ENCODE results near the gene ST14.

Gene ST14

GRCh38 chr11:130159657-130160497 is at the start of gene ST14:
Gene ST14, plus strand, starts transcription at chr11:130159782. Its CDS starts 198 bp downstream, at chr11:130159980.
- H3K9ac ChIP-seq (ENCODE audit: low read length in 5 of 5) = no peak within 1 kb of the TSS
- peaks cover 15 to 38% (median 30%) of the 10 kb centered on the region in 5 donors for H3K27me3 ChIP-seq (ENCODE audit: control insufficient read depth in 5 of 5, insufficient read depth in 4 of 5, low read length in 5 of 5)
- peak within 1 kb of the TSS; percentile 11 to 45 (median 30) for H3K4me3 ChIP-seq (ENCODE audit: low read depth in 1 of 5, low read length in 5 of 5)
- peaks cover 1 to 51% (median 14%) of the 10 kb centered on the region in 5 donors for H3K4me1 ChIP-seq (ENCODE audit: control insufficient read depth in 5 of 5, insufficient read depth in 5 of 5, low read length in 5 of 5)
- no peaks in the 10 kb centered on the region for H3K36me3 ChIP-seq (ENCODE audit: control insufficient read depth in 5 of 5, insufficient read depth in 5 of 5, low read length in 5 of 5)
- H3K27ac ChIP-seq (ENCODE audit: low read depth, low read length) = no peak within 1 kb of the TSS
- H3K9me3 ChIP-seq (ENCODE audit: control insufficient read depth in 5 of 5, low read length in 5 of 5) = no peaks in the 10 kb centered on the region

DNA sequence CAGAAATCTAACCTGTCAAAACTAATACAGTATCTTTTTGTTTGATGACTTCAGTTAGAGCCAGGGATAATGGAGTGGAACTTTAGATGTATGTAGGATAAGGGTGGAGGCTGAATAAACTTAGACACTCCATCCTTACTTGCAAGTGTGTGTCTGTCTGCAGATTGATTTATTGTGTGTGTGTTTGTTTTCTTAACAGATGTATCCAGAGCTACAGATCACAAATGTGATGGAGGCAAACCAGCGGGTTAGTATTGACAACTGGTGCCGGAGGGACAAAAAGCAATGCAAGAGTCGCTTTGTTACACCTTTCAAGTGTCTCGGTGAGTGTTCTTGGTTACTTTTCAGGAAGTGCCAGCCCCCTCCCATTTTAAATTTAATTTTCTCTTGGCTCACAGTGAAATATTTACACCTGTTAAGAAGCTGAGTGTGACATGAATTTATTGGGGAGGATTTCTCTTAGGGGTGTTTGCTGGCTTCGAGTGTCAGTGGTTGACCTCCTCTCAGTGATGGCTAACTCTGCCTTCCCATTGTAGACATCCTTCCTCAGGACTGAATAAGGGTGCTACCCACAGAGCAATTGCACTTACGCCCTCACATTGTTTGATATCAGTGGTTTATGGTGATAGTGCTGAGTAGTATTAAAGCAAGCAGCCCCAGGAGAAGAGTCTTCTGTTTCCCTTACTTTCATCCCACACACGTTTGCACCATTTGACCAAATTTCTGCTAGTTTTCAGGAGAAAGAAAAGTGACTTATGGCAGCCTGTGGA is 49.1 kb upstream of the ST14 start:
- Histone ChIP-seq H3K4me1 (ENCODE audit: control insufficient read depth in 5 of 5, insufficient read depth in 5 of 5, low read length in 5 of 5) (peaks cover 4 to 22% (median 13%) of the 10 kb centered on the region in 5 donors), H3K9me3 (ENCODE audit: control insufficient read depth in 5 of 5, low read length in 5 of 5) (no peaks in the 10 kb centered on the region), H3K27me3 (ENCODE audit: control insufficient read depth in 5 of 5, insufficient read depth in 4 of 5, low read length in 5 of 5) (no peaks in the 10 kb centered on the region), H3K9ac (ENCODE audit: low read length in 5 of 5) (no peak overlapping the region), H3K4me3 (ENCODE audit: low read depth in 1 of 5, low read length in 5 of 5) (no peak overlapping the region), H3K36me3 (ENCODE audit: control insufficient read depth in 5 of 5, insufficient read depth in 5 of 5, low read length in 5 of 5) (peaks cover 17 to 40% (median 25%) of the 10 kb centered on the region in 5 donors), H3K27ac (ENCODE audit: low read depth, low read length) (no peak overlapping the region)

GRCh38 chr11:130112071-130112830 is 47.3 kb upstream of the ST14 start:
- Histone ChIP-seq H3K9ac (ENCODE audit: low read length in 5 of 5) (no peak overlapping the region), H3K4me3 (ENCODE audit: low read depth in 1 of 5, low read length in 5 of 5) (no peak overlapping the region), H3K9me3 (ENCODE audit: control insufficient read depth in 5 of 5, low read length in 5 of 5) (no peaks in the 10 kb centered on the region), H3K4me1 (ENCODE audit: control insufficient read depth in 5 of 5, insufficient read depth in 5 of 5, low read length in 5 of 5) (peaks cover 4 to 24% (median 12%) of the 10 kb centered on the region in 5 donors), H3K27ac (ENCODE audit: low read depth, low read length) (no peak overlapping the region), H3K27me3 (ENCODE audit: control insufficient read depth in 5 of 5, insufficient read depth in 4 of 5, low read length in 5 of 5) (no peaks in the 10 kb centered on the region), H3K36me3 (ENCODE audit: control insufficient read depth in 5 of 5, insufficient read depth in 5 of 5, low read length in 5 of 5) (peaks cover 17 to 40% (median 25%) of the 10 kb centered on the region in 5 donors)

DNA sequence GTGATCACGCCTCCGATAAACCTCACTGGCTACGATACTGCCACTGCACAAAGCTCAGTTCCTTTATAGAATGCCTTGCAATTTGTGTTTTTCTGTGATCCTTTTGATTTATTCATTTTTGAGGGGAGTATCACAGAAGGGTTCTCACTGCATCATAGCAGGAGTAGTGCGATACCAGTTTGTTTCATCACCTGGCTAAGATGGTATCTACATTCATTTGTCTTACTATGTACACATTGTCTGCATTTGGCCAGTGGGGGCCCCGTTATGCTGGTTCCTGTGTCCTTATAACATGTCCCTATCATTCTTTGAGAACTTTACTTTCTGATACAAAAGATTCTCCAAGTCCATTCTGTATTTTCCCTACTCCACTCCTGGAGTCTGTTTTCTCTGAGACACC is 45.3 kb upstream of the ST14 start:
- H3K27ac ChIP-seq (ENCODE audit: low read depth, low read length) = no peak overlapping the region
- no peaks in the 10 kb centered on the region for H3K9me3 ChIP-seq (ENCODE audit: control insufficient read depth in 5 of 5, low read length in 5 of 5)
- peaks cover 4 to 31% (median 21%) of the 10 kb centered on the region in 5 donors for H3K4me1 ChIP-seq (ENCODE audit: control insufficient read depth in 5 of 5, insufficient read depth in 5 of 5, low read length in 5 of 5)
- no peak overlapping the region for H3K4me3 ChIP-seq (ENCODE audit: low read depth in 1 of 5, low read length in 5 of 5)
- H3K36me3 ChIP-seq (ENCODE audit: control insufficient read depth in 5 of 5, insufficient read depth in 5 of 5, low read length in 5 of 5) = peaks cover 17 to 40% (median 25%) of the 10 kb centered on the region in 5 donors
- H3K27me3 ChIP-seq (ENCODE audit: control insufficient read depth in 5 of 5, insufficient read depth in 4 of 5, low read length in 5 of 5) = no peaks in the 10 kb centered on the region
- no peak overlapping the region for H3K9ac ChIP-seq (ENCODE audit: low read length in 5 of 5)

GRCh38 chr11:130114726-130115125 is 44.9 kb upstream of the ST14 start:
- H3K4me3 ChIP-seq (ENCODE audit: low read depth in 1 of 5, low read length in 5 of 5) = no peak overlapping the region
- no peak overlapping the region for H3K9ac ChIP-seq (ENCODE audit: low read length in 5 of 5)
- peaks cover 17 to 37% (median 25%) of the 10 kb centered on the region in 5 donors for H3K36me3 ChIP-seq (ENCODE audit: control insufficient read depth in 5 of 5, insufficient read depth in 5 of 5, low read length in 5 of 5)
- H3K27me3 ChIP-seq (ENCODE audit: control insufficient read depth in 5 of 5, insufficient read depth in 4 of 5, low read length in 5 of 5) = no peaks in the 10 kb centered on the region
- H3K27ac ChIP-seq (ENCODE audit: low read depth, low read length) = no peak overlapping the region
- H3K4me1 ChIP-seq (ENCODE audit: control insufficient read depth in 5 of 5, insufficient read depth in 5 of 5, low read length in 5 of 5) = peaks cover 4 to 31% (median 22%) of the 10 kb centered on the region in 5 donors
- H3K9me3 ChIP-seq (ENCODE audit: control insufficient read depth in 5 of 5, low read length in 5 of 5) = no peaks in the 10 kb centered on the region

DNA sequence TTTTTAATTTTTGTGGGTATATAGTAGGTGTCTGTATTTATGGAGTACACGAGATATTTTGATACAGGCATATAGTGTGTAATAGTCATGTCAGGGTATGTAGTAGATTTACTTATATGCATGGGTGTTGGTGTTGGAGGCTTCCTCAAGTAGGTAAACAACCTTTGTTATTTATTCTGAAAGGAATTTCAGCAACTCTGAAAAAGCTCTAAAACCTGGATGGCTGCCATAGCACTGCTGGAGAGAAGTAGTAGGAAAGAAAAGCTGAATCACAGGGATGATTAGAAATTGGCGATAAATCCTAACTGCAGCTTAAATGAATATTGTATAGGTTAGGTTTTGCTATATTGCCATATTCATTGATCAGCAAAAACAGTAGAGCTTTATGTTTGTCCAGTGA is 44.4 kb upstream of the ST14 start:
- Histone ChIP-seq H3K9ac (ENCODE audit: low read length in 5 of 5) (no peak overlapping the region), H3K9me3 (ENCODE audit: control insufficient read depth in 5 of 5, low read length in 5 of 5) (no peaks in the 10 kb centered on the region), H3K27ac (ENCODE audit: low read depth, low read length) (no peak overlapping the region), H3K4me3 (ENCODE audit: low read depth in 1 of 5, low read length in 5 of 5) (no peak overlapping the region), H3K36me3 (ENCODE audit: control insufficient read depth in 5 of 5, insufficient read depth in 5 of 5, low read length in 5 of 5) (peaks cover 17 to 32% (median 25%) of the 10 kb centered on the region in 5 donors), H3K27me3 (ENCODE audit: control insufficient read depth in 5 of 5, insufficient read depth in 4 of 5, low read length in 5 of 5) (no peaks in the 10 kb centered on the region), H3K4me1 (ENCODE audit: control insufficient read depth in 5 of 5, insufficient read depth in 5 of 5, low read length in 5 of 5) (peaks cover 4 to 31% (median 22%) of the 10 kb centered on the region in 5 donors)

- Histone ChIP-seq H3K4me3 (ENCODE audit: low read depth in 1 of 5, low read length in 5 of 5) (no peak overlapping the region), H3K4me1 (ENCODE audit: control insufficient read depth in 5 of 5, insufficient read depth in 5 of 5, low read length in 5 of 5) (peaks cover 4 to 43% (median 37%) of the 10 kb centered on the region in 5 donors), H3K9me3 (ENCODE audit: control insufficient read depth in 5 of 5, low read length in 5 of 5) (no peaks in the 10 kb centered on the region)
Measured at GRCh38 chr11:130118165-130118564, 41.4 kb upstream of the ST14 start.

DNA sequence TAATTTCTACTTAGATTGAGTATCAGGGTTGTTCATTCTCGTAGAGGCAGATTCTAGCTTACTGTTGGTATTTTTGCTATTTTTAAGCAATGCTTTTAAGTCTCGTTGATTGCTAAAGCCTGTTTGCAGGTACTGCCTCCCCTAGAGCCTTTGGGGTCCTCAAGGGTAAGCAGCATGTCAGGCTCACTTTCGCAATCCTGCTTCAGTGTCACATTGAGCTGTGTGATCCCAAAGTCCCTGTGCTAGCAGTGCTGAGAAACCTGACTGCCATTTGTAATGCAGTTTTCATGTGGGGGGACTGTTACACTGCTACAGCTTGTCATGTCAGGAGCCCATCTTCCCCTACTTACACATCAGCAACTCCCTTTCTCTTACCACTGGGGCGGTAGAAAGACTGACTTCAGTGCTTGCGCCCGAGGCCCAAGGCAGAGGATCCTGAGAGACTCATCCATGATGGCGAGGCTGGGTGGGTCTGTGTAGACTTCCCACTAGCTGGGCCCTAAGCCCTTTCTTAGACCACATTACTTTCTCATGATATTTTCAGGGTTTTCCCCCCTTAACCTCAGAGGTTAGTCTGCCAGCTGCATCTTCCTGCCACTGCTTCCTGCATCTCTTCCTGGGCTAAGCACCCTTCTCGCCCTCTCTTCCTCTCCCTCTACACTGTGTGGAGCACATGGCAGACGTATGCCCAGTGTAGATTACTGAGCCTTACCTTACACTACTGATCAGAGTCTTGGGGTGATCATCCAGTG is 40.8 kb upstream of the ST14 start:
- Histone ChIP-seq H3K9me3 (ENCODE audit: control insufficient read depth in 5 of 5, low read length in 5 of 5) (no peaks in the 10 kb centered on the region), H3K4me1 (ENCODE audit: control insufficient read depth in 5 of 5, insufficient read depth in 5 of 5, low read length in 5 of 5) (peaks cover 7 to 47% (median 37%) of the 10 kb centered on the region in 5 donors), H3K36me3 (ENCODE audit: control insufficient read depth in 5 of 5, insufficient read depth in 5 of 5, low read length in 5 of 5) (peaks cover 3 to 22% (median 16%) of the 10 kb centered on the region in 5 donors), H3K4me3 (ENCODE audit: low read depth in 1 of 5, low read length in 5 of 5) (no peak overlapping the region), H3K27me3 (ENCODE audit: control insufficient read depth in 5 of 5, insufficient read depth in 4 of 5, low read length in 5 of 5) (no peaks in the 10 kb centered on the region), H3K27ac (ENCODE audit: low read depth, low read length) (no peak overlapping the region), H3K9ac (ENCODE audit: low read length in 5 of 5) (no peak overlapping the region)

More at GRCh38 chr11:130118165-130118564, 41.4 kb upstream of the ST14 start:
- Histone ChIP-seq H3K36me3 (ENCODE audit: control insufficient read depth in 5 of 5, insufficient read depth in 5 of 5, low read length in 5 of 5) (peaks cover 3 to 19% (median 10%) of the 10 kb centered on the region in 5 donors), H3K9ac (ENCODE audit: low read length in 5 of 5) (no peak overlapping the region), H3K27me3 (ENCODE audit: control insufficient read depth in 5 of 5, insufficient read depth in 4 of 5, low read length in 5 of 5) (no peaks in the 10 kb centered on the region), H3K27ac (ENCODE audit: low read depth, low read length) (no peak overlapping the region)

DNA sequence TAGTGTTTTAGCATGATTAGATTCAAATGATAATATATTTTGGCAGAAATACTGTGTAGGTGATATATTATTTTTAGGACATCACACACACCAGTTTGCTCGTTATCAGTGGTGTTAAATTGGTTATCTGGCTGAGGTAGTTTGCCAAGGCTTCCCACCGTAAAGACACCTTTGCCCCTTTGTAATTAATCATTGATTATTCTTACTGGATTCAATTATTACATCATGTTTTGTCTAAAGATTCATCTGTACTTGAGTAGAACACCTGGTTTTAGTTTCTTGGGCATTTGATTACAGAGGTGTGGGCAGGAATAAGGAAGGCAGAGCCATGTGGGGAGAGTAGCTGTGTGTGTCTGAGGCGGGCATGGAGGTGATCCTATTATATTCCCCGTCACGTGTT is 39.5 kb upstream of the ST14 start:
- Histone ChIP-seq H3K9me3 (ENCODE audit: control insufficient read depth in 5 of 5, low read length in 5 of 5) (no peaks in the 10 kb centered on the region), H3K9ac (ENCODE audit: low read length in 5 of 5) (no peak overlapping the region), H3K4me3 (ENCODE audit: low read depth in 1 of 5, low read length in 5 of 5) (no peak overlapping the region), H3K36me3 (ENCODE audit: control insufficient read depth in 5 of 5, insufficient read depth in 5 of 5, low read length in 5 of 5) (peaks cover 3 to 23% (median 18%) of the 10 kb centered on the region in 5 donors), H3K27ac (ENCODE audit: low read depth, low read length) (no peak overlapping the region), H3K4me1 (ENCODE audit: control insufficient read depth in 5 of 5, insufficient read depth in 5 of 5, low read length in 5 of 5) (peaks cover 12 to 55% (median 38%) of the 10 kb centered on the region in 5 donors), H3K27me3 (ENCODE audit: control insufficient read depth in 5 of 5, insufficient read depth in 4 of 5, low read length in 5 of 5) (no peaks in the 10 kb centered on the region)

All from subcutaneous abdominal adipose tissue (tissue), 5 donors.